H1 (cell line): Measurements from ENCODE around the gene CTDNEP1. TPM values are rescaled to one million over a fixed set of nuclear protein-coding genes. Genes with fewer than 3 reads are reported as not detected.

Experiments
- CBX5 ChIP-seq: fragments of 300-800, 300-1000 bp; sonication (generic); IDR thresholded peaks from 2 replicates; pipeline ENCODE4 v1.7.1; 2016; ENCODE audit warnings: antibody characterized with exemption, low read length, low read depth
- CHD1 ChIP-seq: IDR thresholded peaks from 2 replicates; pipeline ENCODE4 v1.6.1; 2012; ENCODE audit warnings: low read depth, low read length, improper control_type of control experiment
- CTCF ChIP-seq, 3 experiments: IDR thresholded peaks; 1 replicate in 2 of 3; 2 replicates in 1 of 3; pipeline versions ENCODE4 v1.5.1 to v1.6.1; 2011; ENCODE audit warnings: low read length in 3 of 3, mild to moderate bottlenecking in 3 of 3, inconsistent platforms in 2 of 3, low read depth in 1 of 3, moderate library complexity in 1 of 3; ENCODE audit not compliant: insufficient read depth in 1 of 3; ENCODE audit errors: control extremely low read depth in 1 of 3
- EZH2 ChIP-seq: fragments of 200-600 bp; sonication (generic); IDR thresholded peaks from 2 replicates; pipeline ENCODE4 v1.7.1; 2012; ENCODE audit warnings: low read depth, mild to moderate bottlenecking, moderate library complexity, low read length, inconsistent platforms; ENCODE audit not compliant: severe bottlenecking
- FOSL1 ChIP-seq: IDR thresholded peaks from 2 replicates; pipeline ENCODE4 v1.6.1; 2011; ENCODE audit warnings: mild to moderate bottlenecking, low read depth, low read length, moderate library complexity; ENCODE audit not compliant: insufficient read depth
- POLR2A ChIP-seq, 2 experiments: IDR thresholded peaks; 1 replicate in 1 of 2; 2 replicates in 1 of 2; pipeline ENCODE4 v1.6.1; 2011; ENCODE audit warnings: low read depth in 2 of 2, low read length in 2 of 2, mild to moderate bottlenecking in 2 of 2; ENCODE audit errors: control extremely low read depth in 1 of 2
- SAP30 ChIP-seq: fragments of 300-600 bp; sonication (generic); IDR thresholded peaks from 2 replicates; pipeline ENCODE4 v1.7.1; 2012; ENCODE audit warnings: low read length, moderate library complexity, mild to moderate bottlenecking, inconsistent platforms; ENCODE audit not compliant: insufficient read depth, insufficient replicate concordance
- SIN3A ChIP-seq, 2 experiments: IDR thresholded peaks in 1 of 2; conservative IDR thresholded peaks in 1 of 2; 2 replicates each; pipeline ENCODE4 v1.6.1; 2011 to 2012; ENCODE audit warnings: low read length in 2 of 2, improper control_type of control experiment in 1 of 2, low read depth in 1 of 2, mild to moderate bottlenecking in 1 of 2
- SIRT6 ChIP-seq: IDR thresholded peaks from one replicate; pipeline ENCODE4 v1.7.1; 2012; ENCODE audit warnings: low read length, inconsistent platforms
- SIX5 ChIP-seq: IDR thresholded peaks from 2 replicates; pipeline ENCODE4 v1.6.1; 2011; ENCODE audit warnings: mild to moderate bottlenecking, low read depth, low read length
- TAF1 ChIP-seq: IDR thresholded peaks from 2 replicates; pipeline ENCODE4 v1.6.1; 2011; ENCODE audit warnings: mild to moderate bottlenecking, low read depth, low read length
- ZNF274 ChIP-seq: IDR thresholded peaks from 2 replicates; pipeline ENCODE4 v1.7.0; 2012; ENCODE audit warnings: low read length, borderline replicate concordance; ENCODE audit errors: extremely low read depth
- polyA plus RNA-seq, 7 experiments: library from polyadenylated mRNA; depleted of rRNA in 3 of 7; stranded (reverse) in 5 of 7; unstranded in 2 of 7; fragments of >200 nt in 5 of 7; fragments of 200-250 nt in 2 of 7; gene quantifications; 1 replicate in 5 of 7; 2 replicates in 1 of 7; 4 replicates in 1 of 7; pipeline versions ENCODE4 v1.2.1 to v1.2.3, GENCODE V29; 2011 to 2013; ENCODE audit warnings: missing spikeins in 2 of 7, mixed read lengths in 2 of 7
- total RNA-seq: library from RNA; stranded (reverse); fragmentation: NEBNext Ultra II Directional; extraction: Animal tissue kit (Norgen Biotek cat#: 25700); gene quantifications from 2 replicates; pipeline ENCODE4 v1.2.1, GENCODE V29; 2021

The CTDNEP1 gene
- total and polyA plus RNA-seq, 2 of the 8 experiments (the other 6 are each of a cell fraction or from before 2014, with no cell fraction given): 114 to 123 TPM

DNA sequence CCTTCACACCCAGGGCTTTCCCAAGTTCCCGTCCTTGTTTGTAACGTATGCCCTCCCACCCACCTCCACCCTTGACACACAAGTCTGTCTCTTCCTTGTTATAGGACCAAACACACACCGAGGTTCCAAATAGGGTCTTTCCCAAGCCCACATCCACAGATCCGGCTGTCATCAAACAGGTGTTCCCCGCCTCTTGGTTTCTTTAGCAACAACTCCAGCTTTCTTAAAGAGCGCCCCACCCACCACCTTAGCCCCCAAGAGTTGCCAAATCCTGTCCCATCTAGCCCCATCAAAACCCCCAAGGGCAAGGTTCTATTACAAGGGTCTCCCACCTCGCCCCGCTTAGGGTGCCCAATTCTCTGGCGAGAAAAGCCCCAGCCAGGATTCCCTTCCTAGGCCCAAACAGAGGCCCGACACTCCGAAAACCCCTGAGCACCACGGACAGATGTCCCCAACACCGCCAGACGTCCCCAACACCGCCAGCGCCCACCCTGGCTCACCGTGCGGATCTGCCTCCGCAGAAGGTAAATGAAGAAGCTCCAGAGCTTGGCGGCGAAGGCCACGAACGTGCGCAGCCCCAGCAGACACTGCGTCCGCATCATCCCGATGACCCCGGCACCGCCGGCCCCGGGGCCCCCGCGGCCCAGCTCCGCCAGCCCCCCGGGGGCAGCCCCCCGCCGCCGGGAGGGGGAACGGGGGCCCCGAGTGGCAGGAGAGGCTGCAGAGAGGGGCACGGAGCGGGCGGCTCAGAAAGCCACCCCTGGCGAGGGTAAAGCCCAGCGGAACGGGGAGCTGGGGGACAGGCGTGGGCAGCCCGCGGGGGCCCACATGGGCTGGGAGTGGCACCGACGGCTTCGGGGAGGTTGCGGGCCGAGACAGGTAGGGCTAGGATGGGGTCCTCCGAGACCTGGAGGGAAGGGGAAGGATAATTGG is 573 bp downstream of the CTDNEP1 start (continued):
- no peak for TF ChIP-seq SIRT6
- TF ChIP-seq TAF1: no peak
- no peak; a peak in 1 of 4 replicates for TF ChIP-seq SIN3A (conservative IDR thresholded peaks at IDR 0.05 in 1 of 2, IDR thresholded peaks at IDR 0.05 in 1 of 2; ENCODE audit: low read depth in 1 of 2, low read length in 2 of 2)
- no peak for TF ChIP-seq CHD1
- TF ChIP-seq ZNF274: no peak
- no peak for TF ChIP-seq CBX5
- TF ChIP-seq POLR2A (IDR thresholded peaks at IDR 0.05; ENCODE audit: control extremely low read depth in 1 of 2, low read depth in 2 of 2, low read length in 2 of 2): no peak
- no peak for TF ChIP-seq FOSL1
- TF ChIP-seq EZH2: no peak
- no peak for TF ChIP-seq SAP30
- TF ChIP-seq SIX5: no peak
- no peak for TF ChIP-seq CTCF (IDR thresholded peaks at IDR 0.05; ENCODE audit: control extremely low read depth in 1 of 3, insufficient read depth in 1 of 3, low read depth in 1 of 3, low read length in 3 of 3)
